Neural crest cell (in vitro differentiated cells): ENCODE results near the gene RNF26. TPM values are rescaled to one million over a fixed set of nuclear protein-coding genes. Genes with fewer than 3 reads are reported as not detected.
A peak's percentile ranks its signal among the peaks of the same experiment; 100 is the strongest.

Source experiments
- DNase-seq: peaks from one replicate; pipeline ENCODE4 v3.0.0; 2021; ENCODE audit warnings: low read depth, mixed read lengths, low spot score
- H3K27ac Mint-ChIP-seq: one replicate; pipeline ENCODE4 v1.8.0; 2021; ENCODE audit warnings: mild to moderate bottlenecking, mixed read lengths; ENCODE audit not compliant: unreplicated experiment
- H3K27me3 Mint-ChIP-seq: 2 replicates; pipeline ENCODE4 v1.8.0; 2021; ENCODE audit warnings: low read depth, mild to moderate bottlenecking, mixed read lengths
- H3K36me3 Mint-ChIP-seq: 2 replicates; pipeline ENCODE4 v1.8.0; 2021; ENCODE audit warnings: low read depth, mild to moderate bottlenecking, mixed read lengths
- H3K4me1 Mint-ChIP-seq: 2 replicates; pipeline ENCODE4 v1.8.0; 2021; ENCODE audit warnings: mixed read lengths
- H3K4me3 Mint-ChIP-seq: one replicate; pipeline ENCODE4 v1.8.0; 2021; ENCODE audit warnings: mild to moderate bottlenecking, mixed read lengths
- H3K9me3 Mint-ChIP-seq: 2 replicates; pipeline ENCODE4 v1.8.0; 2021; ENCODE audit warnings: mixed read lengths
- total RNA-seq: library from RNA; stranded (reverse); gene quantifications from 2 replicates; pipeline ENCODE4 v1.2.1, GENCODE V29; 2021
- TF ChIP-seq, protein P1 (sequence below): fragments of 200-600 bp; sonication (generic); conservative IDR thresholded peaks from 2 replicates; pipeline ENCODE4 v1.5.0; 2021; ENCODE audit warnings: antibody characterized with exemption, mild to moderate bottlenecking

RNF26 gene
- total RNA-seq, 1 donor from 2014 or later, result 47.9 TPM

DNA sequence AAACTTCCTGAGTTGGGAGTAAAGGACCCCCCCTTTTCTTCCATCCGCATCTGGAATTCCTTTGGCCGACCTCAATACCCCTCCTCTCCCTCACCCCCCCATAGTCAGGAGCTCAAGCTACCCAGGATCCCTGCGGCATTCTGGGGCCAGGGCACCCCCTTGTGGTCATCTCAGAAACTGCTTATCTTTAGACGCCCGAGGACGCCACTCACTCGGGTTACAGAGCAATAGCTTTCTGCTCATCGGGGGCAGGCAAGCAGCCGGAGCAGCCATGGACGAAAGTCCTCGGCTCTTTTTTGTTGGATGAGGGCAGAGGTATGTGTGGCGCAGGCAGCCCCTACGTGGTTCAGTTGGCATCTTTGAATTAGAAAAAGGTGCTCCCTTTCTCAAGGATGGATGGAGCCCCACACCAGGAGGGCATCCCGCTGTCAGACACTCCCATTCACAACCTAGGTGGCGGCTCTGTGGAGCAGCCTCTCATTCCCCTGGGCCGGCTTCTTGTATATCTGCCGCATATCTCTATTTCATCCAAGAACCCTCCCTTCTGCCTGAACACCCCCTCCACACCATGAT lies 4.1 kb downstream of the RNF26 start:
- peak; percentile 80 for DNase-seq
- Mint-ChIP-seq H3K4me3 (peak overlapping the region; percentile 92), H3K4me1 (peaks cover 53% of the 10 kb centered on the region), H3K36me3 (no peaks in the 10 kb centered on the region), H3K27me3 (peaks cover 38% of the 10 kb centered on the region), H3K27ac (no peak overlapping the region), H3K9me3 (no peaks in the 10 kb centered on the region)
- TF ChIP-seq, protein P1, sequence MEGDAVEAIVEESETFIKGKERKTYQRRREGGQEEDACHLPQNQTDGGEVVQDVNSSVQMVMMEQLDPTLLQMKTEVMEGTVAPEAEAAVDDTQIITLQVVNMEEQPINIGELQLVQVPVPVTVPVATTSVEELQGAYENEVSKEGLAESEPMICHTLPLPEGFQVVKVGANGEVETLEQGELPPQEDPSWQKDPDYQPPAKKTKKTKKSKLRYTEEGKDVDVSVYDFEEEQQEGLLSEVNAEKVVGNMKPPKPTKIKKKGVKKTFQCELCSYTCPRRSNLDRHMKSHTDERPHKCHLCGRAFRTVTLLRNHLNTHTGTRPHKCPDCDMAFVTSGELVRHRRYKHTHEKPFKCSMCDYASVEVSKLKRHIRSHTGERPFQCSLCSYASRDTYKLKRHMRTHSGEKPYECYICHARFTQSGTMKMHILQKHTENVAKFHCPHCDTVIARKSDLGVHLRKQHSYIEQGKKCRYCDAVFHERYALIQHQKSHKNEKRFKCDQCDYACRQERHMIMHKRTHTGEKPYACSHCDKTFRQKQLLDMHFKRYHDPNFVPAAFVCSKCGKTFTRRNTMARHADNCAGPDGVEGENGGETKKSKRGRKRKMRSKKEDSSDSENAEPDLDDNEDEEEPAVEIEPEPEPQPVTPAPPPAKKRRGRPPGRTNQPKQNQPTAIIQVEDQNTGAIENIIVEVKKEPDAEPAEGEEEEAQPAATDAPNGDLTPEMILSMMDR, result peak; percentile 75

DNA sequence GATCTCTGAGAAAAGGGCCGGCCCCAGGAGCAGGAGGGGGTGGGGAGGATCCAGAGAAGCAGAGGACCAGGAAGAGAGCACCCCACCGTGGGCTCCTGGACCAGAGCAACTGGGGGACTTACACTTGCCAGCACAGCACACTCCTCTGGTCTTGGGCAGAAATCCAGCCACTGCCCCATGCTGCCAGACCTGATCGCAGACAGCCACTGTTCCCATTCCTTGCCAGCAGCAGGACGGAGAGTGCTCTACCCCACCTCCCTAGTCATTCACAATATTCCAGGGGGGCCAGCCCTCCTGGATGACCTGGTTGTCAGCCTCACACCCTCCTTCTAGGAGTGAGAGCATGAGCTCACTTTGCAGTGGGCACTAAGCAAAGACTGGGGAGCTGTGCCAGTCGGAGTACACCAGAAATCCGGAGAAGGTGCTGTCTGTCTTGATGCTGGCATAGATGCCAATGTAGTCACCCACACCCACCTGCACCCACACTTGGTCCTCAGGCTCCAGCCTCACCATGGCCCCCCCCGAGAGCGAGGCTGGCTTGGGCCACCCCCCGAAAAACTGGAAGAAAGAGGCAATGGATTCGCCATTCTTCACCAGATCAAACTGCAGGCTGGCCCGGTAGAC lies 4.8 kb downstream of the RNF26 start:
- peaks cover 49% of the 10 kb centered on the region for H3K4me1 Mint-ChIP-seq
- no peak overlapping the region for H3K27ac Mint-ChIP-seq
- H3K36me3 Mint-ChIP-seq, result no peaks in the 10 kb centered on the region
- TF ChIP-seq, protein P1, result no peak
- H3K27me3 Mint-ChIP-seq, result peaks cover 42% of the 10 kb centered on the region
- H3K4me3 Mint-ChIP-seq, result peak overlapping the region; percentile 92
- no peak for DNase-seq
- no peaks in the 10 kb centered on the region for H3K9me3 Mint-ChIP-seq

DNA sequence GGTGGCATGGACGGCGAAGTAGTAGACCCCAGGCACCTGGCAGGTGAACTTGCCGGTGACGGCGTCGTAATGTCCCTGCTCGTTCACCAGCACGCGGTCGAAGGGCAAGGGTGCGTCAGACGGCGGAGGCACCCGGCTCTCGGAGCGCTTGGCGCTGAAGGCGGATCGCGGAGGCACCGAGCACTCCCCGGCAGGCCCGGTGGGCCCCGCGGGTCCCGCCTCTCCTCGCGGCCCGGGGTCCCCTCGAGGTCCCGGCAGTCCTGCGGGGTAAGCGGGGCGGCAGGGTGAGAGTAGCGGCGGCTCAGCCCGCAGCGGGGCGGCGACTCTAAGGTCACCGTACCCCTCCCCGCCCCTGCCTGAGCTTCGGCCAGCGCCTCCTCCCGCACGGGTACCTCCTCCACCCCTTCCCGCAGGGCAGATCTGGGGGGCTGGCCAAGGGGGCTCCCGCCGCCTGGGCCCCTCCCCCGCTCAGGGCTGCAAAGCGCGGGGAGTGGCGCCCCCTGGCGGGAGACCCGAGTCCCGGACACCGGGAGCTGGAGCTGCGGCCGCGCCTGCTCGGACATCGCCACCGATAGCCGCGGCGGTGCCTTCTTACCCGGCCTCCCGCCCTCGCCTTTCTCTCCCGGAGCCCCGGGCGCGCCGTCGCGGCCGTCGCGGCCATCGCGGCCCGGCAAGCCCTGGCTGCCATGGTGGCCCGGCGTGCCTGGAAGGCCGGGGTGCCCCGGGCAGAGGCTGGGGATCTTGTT lies 5.4 kb downstream of the RNF26 start:
- Mint-ChIP-seq H3K27me3 (peaks cover 46% of the 10 kb centered on the region), H3K27ac (no peak overlapping the region), H3K4me3 (peak overlapping the region; percentile 92), H3K9me3 (no peaks in the 10 kb centered on the region), H3K36me3 (no peaks in the 10 kb centered on the region), H3K4me1 (peaks cover 46% of the 10 kb centered on the region)
- TF ChIP-seq, protein P1, result peak; percentile 93
- peak; percentile 78 for DNase-seq

DNA sequence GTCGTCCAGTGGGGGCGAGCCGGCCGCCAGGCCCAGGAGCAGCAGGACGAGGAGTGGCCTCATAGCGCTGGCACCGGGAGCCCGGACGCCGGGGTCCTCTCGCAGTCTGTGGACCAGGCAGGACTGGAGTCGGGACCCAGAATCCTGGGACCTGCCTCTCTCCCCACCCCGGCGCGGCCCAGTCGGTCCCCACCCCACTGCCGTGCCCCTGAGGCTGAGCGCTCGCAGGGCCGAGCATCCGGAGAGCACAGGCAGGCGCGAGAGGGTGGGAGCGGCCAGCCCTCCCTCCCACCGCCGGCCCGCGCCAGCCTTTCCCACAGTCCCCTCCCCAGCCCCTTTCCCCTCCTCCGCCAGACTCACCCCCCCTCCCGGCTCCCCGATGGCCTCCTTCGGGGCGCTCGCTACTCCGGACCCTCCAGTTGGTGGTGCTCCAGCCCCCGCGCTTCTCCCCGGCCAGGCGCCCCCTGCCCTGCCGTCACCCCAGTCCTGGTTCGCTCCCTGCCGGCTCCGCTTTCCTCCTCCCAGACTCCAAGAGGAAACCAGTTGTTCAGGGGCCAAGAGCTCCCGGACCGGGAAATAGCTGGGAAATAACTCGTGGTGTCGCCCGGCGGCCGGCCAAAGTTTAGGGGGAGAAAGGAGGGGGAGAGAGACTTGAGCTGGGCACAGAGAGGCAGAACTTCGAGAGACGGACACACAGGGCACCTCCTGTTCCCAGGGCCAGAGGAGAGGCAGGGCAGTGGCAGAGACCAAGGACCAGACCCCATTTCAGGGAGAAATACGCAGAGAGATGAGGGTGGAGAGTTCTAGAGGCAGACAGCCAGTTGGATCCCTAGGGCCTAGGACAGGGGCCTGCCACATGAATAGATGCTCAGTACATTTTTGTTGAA lies 6.3 kb downstream of the RNF26 start, which contains the start of gene C1QTNF5:
C1QTNF5 (minus strand) TSS at position 549 of the 887 bp plus-strand sequence; CDS start at position 63, 486 bp downstream.
- Mint-ChIP-seq H3K36me3 (no peaks in the 10 kb centered on the region), H3K9me3 (no peaks in the 10 kb centered on the region), H3K4me1 (peaks cover 39% of the 10 kb centered on the region), H3K4me3 (peak within 1 kb of the TSS; percentile 54), H3K27me3 (peaks cover 50% of the 10 kb centered on the region), H3K27ac (no peak within 1 kb of the TSS)
- no peak for DNase-seq
- TF ChIP-seq, protein P1, result no peak
